ENCODE data around the gene HSPA14.
A peak's percentile ranks its signal among the peaks of the same experiment; 100 is the strongest.
"Not testable (repeated sequence)": the region's sequence is repeated elsewhere in the genome, so short reads cannot be mapped to it uniquely, and the experiment has no call there.

The HSPA14 gene

DNA sequence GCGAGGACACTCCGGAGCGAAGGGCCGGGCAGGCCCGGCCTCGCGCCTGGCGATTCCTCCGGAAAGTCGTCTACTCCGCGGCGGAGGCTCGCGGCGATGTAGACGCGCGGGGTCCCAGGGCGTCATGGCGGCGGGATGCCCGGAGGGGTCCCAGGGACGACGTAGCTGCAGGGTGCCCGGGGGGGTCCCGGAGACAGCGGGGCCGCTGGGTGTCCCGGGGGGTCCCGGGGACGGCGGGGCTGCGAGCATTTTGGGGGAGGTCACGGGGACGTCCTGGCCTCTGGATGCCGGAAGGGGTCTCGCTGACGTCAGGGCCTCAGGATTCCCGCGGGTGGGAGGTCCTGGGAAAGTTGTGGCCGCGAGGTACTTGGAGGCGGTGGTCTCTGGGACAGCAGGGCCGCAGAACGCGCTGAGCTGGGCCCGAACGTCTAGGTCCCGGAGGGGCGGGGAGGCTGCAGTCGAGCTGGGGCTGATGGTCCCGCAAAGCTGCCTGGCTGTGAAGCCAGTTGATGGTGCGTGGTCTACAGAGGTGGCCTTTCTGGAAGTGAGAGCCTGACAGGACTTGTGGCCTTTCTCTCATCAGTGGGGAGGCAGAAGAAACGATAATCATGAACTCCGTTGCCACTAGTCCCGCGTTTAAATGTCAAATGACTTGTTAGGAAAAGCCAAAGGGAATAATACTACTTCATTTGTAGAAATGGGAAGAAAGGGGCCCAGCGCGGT, 637 bp downstream of the HSPA14 start:
- DNase-seq (ENCODE audit: low read depth): peak; percentile 3

DNA sequence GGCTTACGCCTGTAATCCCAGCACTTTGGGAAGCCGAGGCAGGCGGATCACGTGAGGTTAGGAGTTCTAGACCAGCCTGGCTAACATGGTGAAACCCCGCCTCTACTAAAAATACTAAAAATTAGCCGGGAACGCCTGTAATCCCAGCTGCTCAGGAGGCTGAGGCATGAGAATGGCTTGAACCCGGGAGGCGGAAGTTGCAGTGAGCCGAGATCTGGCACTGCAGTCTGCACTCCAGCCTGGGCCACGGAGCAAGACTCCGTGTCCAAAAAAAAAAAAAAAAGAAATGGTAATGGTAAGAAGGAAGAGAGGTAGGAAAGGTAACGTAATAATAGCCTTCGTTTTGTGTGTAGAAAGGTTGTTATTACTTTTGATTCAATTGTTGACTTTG, 1.2 kb downstream of the HSPA14 start:
- no peak for DNase-seq (ENCODE audit: low read depth)

DNA sequence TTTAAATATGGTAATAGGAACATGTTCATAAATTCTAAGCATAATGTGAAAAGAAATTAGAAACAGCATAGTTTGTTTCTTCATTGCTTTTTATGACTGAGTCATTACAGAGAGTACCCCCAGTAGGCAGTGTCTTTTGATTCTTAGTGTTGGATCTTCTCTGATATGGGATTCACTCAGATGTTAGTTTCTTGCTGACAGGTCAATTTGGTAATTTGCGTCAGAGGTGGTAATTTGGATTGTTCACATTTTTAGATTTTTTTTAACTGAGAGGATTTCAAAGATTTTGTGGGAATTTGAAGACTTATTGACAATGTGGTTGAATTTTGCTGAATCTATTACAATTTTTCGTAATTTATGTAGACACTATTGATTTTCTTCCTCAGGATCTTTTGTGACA, 2.1 kb downstream of the HSPA14 start:
- no peak for DNase-seq (ENCODE audit: low read depth)

DNA sequence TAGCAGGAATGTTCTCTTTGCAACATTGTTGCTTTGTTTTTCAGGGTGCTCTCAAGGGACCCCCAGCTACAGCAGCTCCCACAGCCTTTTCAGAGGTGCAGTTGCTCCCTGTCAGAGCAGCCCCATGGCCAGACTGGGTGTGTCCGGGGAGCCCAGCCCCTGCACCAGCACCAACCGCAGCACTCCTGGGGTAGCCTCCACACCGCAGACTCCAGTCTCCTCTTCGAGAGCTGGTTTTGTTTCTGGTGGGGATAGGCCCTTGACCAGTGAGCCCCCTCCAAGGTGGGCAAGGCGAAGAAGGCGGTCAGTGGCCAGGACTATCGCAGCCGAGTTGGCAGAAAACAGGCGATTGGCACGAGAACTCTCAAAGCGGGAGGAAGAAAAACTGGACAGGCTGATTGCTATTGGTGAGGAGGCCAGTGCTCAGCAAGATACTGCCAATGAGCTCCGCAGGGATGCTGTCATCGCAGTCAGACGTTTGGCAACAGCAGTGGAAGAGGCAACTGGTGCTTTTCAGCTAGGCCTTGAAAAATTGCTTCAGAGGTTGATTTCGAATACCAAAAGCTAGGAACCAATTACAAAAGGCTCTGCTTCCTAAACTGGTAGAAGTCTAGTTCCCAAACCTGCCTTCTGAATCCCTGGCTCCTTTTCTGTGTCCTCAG, 5.4 kb downstream of the HSPA14 start:
- DNase-seq (ENCODE audit: low read depth): no peak

DNA sequence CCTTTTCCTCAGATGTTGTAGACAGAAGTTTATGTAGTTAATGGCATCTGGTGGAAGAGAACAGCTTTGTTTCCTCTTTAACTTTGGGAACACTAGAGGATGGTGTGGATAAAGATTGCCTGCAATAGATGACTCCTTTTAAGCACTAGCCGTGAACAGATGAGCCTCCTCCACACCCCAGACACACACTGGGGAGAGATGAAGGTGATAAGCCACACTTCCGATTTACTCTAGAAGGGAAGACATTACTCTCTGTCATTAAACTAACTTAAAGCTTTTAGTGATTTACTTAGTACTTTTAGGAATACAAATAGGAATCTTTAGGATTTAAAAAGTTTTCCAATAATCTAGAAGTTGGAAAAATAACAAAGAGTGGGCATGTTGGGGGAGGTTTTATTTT, 6.8 kb downstream of the HSPA14 start:
- no peak for DNase-seq (ENCODE audit: low read depth)

DNA sequence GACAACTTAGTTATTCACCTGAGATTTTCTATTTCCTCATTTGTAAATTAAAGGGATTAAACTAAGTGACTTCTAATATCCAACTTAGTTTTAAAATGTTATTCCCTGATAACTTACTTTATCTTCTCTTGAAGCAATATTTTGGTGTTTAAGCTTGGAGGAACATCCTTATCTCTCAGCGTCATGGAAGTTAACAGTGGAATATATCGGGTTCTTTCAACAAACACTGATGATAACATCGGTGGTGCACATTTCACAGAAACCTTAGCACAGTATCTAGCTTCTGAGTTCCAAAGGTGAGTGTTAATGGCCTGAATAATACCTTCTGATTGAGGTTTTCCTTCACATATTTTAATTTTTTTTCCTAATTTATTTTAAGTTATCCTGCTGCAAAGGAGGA, 14.1 kb downstream of the HSPA14 start:
- DNase-seq (ENCODE audit: low read depth): no peak

DNA sequence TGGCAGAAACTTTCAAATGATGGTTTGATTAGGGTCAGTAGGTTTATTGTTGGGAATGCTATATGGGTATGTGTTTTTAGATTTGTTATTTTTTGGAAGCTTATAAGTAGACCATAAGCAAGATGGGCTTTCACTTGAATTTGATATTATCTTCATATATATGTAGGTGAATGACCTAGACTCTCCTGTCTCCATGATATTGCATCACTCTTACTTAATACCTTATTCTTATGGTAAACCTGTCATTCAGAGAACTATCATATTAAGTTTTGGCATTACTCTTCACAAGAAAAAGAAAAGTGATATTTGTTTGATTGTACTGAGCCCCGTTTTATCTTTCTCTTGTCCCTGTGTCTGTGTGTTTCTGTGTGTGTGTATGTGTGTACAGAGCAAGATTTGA, 17.3 kb downstream of the HSPA14 start:
- DNase-seq (ENCODE audit: low read depth): no peak

DNA sequence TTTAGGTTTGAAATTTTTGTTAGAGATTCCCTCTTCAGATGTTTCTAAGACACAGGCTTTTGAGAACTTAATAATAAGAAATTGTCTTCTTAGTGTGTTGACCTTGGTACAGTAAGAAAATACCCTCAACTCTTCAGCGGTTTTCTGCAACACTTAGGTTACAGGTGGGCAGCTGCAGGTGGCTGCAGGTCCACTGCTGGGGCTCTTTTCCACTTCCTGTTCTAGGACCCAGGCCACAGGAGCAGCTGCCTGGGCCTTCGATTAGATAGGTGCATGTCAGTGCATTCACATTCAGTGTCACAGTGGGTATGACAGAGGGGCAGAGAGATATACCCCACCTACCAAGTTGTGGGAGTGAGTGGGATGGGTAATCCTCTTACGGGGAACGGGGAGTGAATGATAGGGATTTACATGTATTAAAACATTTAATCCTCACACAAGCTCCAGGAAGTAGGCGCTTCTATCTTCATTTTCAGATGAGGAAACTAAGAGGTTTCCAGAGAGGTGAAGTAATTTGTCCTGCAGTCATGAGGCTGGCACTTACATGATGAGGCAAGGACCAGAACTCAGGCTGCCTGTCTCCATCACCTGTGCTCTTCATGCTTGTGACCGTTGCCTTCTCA, 20.3 kb downstream of the HSPA14 start:
- no peak for DNase-seq (ENCODE audit: low read depth)

DNA sequence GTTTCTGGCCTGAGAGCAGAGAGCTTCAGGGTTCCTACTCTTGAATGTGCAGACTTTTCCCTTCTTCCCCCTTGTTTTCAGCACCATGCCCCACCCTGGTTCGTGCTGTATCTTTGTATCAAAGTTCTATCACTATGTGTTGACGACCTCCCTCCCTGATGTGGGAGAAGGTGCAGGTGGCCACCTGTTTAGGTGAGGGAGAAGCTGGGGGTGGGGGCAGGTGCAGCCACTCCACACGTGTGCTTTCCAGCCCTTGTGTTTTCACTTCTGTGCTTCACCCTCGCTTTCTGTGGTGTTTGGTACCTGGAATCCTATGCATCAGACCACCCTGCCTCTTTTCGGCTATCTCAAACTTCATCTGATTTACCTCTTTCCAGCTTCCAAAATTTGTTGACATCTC, 20.9 kb downstream of the HSPA14 start:
- no peak for DNase-seq (ENCODE audit: low read depth)

DNA sequence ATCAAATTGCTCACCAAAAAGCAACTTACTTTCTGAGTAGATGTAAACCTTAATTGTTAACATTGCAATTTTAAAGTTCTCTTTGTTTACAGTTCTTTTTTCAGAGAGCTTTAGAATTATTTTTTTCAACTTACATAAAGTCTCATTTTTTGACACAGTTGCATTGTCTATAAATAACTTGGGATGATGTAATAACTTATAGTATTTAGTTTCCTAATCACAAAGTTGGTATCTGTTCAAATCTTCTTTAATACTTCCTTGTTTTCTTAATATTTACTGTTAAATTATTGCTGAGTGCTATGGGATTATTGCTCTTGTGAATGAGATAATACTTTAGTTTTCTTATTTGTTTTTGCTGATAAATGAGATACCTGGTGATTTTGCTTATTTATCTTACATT, 21.7 kb downstream of the HSPA14 start:
- no peak for DNase-seq (ENCODE audit: low read depth)

DNA sequence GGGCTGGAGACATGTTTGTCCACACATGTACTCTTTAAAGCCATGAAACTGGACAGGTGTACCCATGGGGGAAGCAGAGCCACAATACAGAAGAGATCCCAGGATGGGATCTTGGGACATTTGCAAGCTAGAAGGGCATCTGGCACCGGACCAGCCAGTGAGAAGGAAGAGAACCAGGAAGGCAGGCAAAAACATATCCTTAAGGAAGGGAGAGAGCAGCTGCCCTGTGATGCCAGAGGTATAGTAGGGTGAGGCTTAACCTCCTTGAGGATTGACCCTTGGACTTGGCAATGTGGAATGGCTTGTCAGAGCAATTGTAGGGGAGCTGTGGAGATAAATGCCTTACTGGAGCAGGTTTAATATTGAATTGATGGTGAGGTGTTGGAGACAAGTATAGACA, 22.7 kb downstream of the HSPA14 start:
- DNase-seq (ENCODE audit: low read depth): no peak

DNA sequence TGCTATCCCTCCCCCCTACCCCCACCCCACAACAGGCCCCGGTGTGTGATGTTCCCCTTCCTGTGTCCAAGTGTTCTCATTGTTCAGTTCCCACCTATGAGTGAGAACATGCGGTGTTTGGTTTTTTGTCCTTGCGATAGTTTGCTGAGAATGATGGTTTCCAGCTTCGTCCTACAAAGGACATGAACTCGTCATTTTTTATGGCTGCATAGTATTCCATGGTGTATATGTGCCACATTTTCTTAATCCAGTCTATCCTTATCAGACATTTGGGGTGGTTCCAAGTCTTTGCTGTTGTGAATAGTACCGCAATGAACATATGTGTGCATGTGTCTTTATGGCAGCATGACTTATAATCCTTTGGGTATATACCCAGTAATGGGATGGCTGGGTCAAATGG, 26.4 kb downstream of the HSPA14 start:
- DNase-seq (ENCODE audit: low read depth): not testable (repeated sequence)

DNA sequence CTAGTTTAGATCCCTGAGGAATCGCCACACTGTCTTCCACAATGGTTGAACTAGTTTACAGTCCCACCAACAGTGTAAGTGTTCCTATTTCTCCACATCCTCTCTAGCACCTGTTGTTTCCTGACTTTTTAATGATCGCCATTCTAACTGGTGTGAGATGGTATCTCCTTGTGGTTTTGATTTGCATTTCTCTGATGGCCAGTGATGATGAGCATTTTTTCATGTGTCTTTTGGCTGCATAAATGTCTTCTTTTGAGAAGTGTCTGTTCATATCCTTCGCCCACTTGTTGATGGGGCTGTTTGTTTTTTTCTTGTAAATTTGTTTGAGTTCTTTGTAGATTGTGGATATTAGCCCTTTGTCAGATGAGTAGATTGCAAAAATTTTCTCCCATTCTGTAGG, 26.8 kb downstream of the HSPA14 start:
- not testable (repeated sequence) for DNase-seq (ENCODE audit: low read depth)

DNA sequence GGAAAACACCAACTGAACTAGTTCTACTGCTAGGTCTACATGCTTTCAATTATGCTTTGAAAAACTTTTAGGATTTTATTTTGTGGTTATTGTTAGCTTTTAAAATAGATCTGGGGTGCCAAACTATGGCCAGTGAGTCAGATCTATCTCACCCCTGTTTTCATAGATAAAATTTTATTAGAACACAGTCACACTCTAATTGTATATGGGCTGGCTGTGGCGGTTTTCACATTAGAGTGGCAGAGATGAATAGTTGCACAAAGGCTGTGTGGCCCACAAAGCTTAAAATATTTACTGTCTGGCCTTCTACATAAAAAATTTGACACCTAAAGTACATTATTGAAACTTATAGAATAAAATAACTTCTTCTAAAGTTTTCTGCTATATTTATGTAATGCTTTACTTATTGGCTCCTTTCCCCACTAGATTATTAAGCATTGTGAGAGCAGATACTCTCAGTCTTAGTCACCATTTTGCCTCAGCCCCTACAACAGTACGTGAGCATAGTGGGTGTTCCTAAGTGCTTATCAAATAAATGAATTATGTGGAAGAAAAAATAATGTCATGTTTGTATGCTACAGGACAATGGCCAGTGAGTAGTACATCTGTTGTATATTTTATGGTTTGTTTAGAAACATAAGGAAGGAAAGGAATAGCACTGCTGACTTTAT, 35.1 kb downstream of the HSPA14 start:
- no peak for DNase-seq (ENCODE audit: low read depth)

DNA sequence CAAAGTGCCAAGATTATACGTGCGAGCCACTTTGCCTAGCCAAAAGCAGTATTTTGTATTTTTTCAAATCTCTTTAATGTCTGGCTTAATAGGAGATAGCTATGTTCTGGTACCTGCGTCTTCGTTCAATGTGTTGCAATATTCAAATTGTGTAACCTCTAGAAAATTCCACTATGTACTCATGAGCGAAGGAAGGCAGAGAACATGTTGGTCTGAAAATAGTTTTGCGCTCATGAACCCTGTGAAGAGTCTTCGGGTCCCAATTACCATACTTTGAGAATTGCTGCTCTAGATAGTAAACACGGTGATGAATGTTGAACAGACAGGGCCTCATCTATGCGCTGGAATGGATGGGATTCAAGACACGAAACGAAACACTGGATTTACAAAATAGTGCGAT, 37.8 kb downstream of the HSPA14 start:
- no peak for DNase-seq (ENCODE audit: low read depth)

DNA sequence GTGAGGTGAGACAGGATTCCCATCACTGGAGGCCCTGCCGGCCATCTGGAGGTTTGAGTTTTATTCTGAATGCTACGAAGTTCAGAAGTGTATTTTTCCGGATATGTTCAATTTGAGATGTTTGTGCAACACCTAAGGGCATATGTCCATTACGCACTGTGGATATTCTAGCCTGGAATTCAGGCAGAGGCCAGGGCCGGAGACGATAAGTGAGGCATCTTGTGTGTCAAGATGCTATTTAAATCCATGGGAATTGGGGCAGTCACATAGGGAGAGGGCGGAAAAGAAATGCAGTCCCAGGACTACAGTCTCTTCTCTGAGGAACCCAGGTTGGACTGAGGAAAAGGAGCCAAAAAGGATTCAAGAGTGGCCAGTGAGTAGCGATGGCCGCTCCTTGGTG, 38.7 kb downstream of the HSPA14 start:
- no peak for DNase-seq (ENCODE audit: low read depth)

DNA sequence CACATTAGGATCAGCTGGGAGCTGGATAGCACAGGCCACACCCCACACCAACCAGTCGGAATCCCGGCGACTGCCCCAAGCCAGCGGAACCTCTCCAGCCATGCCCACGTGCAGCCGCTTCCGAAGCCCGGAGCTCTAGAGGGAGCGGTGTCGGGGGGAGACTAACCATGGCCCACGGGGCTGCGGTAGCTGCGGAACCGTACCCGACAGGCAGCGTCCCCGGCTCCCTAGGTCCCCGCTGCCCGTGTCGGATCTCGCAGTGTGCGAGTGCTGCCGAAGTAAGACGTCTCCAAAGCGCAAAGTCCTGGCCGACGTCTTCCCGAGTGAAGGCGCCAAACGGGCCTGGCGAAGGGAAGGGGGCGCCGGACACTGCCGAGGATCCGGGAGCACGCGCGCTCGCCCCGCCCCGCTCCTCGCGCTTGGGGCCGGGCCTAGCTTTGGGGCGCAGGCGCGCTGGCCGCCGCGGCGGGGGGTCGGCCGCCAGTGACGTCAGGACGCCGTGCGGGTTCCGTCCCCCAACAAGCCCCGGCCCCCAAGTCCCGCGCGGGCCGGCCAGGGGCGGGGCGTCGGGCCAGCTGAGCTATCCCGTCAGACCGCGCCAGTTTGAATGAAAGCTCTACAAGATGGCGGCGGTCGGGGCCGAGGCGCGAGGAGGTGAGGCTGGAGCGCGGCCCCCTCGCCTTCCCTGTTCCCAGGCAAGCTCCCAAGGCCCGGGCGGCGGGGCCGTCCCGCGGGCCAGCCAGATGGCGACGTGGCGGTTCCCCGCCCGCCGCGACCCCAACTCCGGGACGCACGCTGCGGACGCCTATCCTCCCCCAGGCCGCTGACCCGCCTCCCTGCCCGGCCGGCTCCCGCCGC, 40.4 kb downstream of the HSPA14 start, which contains the start of gene SUV39H2:
SUV39H2 (plus strand) TSS at position 601 of the 858 bp plus-strand sequence; CDS start at position 624, 23 bp downstream.
- peak; percentile 94 for DNase-seq (ENCODE audit: low read depth)

DNA sequence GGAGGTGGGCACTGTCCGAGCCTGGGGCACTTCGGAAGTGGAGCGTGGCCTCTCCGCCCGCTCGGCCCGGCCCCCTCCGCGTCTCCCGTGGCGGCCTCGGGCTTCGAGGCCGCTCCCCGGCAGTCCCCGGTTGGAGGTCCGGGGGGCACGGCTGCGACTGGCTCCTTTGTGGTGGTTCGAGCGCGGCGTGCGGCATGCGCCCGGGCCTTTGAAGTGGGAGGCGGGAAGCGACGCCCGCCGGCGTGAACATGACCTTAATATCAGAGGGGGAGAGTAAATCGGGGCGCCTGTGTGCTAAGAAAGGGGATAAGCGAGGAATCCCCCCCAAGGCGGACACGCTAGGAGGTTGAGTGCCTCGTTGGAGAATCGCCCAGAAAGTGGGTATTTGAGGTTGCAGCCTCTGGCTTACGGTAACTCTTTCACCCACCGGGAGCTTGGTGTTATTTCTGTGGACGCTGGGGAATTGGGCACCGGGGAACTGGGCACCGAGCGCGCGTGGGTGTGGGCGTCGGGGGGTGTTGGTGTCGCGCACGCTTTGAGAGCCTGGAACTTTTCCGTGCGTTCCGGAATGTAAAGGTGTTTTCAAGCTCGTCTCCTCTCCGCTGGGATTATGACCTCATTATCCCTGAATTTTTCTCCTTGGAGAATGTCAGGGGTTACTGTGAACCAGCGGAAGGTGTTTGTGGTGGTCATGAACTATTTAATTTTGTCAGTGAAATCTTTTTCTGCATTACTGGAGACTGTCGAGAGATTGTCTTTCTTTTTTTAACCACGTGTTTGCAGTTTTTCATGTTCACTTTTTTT, 41.2 kb downstream of the HSPA14 start:
- DNase-seq (ENCODE audit: low read depth): peak; percentile 22

DNA sequence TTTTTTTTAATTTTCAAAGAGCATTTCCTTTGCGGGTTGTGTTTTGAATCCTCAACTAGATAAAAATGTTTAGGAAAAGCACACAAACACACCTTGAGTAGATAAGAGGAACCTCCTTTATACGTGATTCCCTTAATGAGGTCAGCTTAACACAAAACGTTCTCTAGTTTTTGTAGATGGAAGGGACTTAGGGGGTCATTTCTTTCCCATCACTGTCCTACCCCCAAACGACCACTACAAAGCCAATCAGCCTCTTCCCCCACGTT, 41.8 kb downstream of the HSPA14 start:
- no peak for DNase-seq (ENCODE audit: low read depth)

DNA sequence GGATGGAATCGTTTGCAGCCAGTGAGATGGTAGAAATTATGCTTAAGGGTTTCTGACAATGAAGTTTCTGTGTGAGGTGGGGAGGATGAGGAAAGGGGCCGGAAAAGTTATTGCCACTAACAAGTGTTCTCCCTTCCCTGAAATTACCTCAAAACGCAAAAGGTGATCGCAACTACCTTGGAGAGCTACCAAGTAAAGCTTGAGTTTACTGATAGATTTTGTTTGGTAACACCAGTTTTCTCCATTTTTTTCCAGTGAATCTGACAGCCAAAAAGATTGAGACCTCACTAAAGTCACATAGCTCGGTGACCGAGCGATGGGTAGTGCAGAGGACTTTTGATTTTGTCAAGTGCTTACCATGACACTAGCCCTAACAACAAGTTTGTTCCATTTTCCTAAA, 42.1 kb downstream of the HSPA14 start:
- no peak for DNase-seq (ENCODE audit: low read depth)

DNA sequence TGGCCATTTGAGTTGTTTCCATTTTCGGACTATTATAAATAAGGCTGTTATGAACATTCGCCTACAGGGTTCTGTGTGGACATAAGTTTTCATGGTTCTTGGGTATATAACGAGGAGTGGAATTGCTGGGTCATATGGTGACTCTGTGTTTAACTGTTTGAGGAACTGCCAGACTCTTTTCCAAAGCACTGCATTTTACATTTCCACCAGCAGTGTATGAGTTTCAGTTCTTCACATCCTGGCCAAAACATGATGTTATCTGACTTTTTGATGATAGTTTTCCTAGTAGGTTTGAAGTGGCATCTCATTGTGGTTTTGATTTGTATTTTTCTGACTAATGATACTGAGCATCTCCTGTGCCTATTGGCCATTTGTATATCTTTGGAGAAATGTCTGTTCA, 46.0 kb downstream of the HSPA14 start:
- DNase-seq (ENCODE audit: low read depth): no peak

Data from stimulated activated CD8-positive, alpha-beta memory T cell treated with anti-CD3 and anti-CD28 coated beads, Interleukin-12 subunit alpha, Interleukin-12 subunit beta, amount 100 ng/mL, for 4 hours (primary cell).